Naive thymus-derived CD4-positive, alpha-beta T cell (primary cell): ENCODE data around the gene NMT2. TPM values are rescaled to one million over a fixed set of nuclear protein-coding genes. Genes with fewer than 3 reads are reported as not detected.
"Not testable (repeated sequence)": the region's sequence is repeated elsewhere in the genome, so short reads cannot be mapped to it uniquely, and the experiment has no call there.

Experiments used
- ATAC-seq: fragments of 150-1000 bp; cut with Tn5 transposase; 2 replicates; pipeline ENCODE4 v1.10.0; 2021; ENCODE audit warnings: mild to moderate bottlenecking, moderate library complexity
- CTCF ChIA-PET: fragments of 350-600 bp; sonication (Branson Sonifier 250); formaldehyde crosslinking; loops from one replicate; lab custom pipeline; 2021; ENCODE audit warnings: antibody characterized with exemption; lab: Charles Lee
- POLR2A ChIA-PET: fragments of 350-600 bp; sonication (Branson Sonifier 250); formaldehyde crosslinking; loops from one replicate; lab custom pipeline; 2021; ENCODE audit warnings: antibody characterized with exemption, inconsistent platforms; lab: Charles Lee
- DNase-seq, 9 donors: peaks; one replicate each; pipeline versions ENCODE4 v3.0.0 to v3.0.0-alpha.2; 2020 to 2022; ENCODE audit warnings: mixed read lengths in 1 of 9
- H3K27ac ChIP-seq: one replicate; pipeline ENCODE4 v1.7.0; 2013; ENCODE audit warnings: mild to moderate bottlenecking, low read depth, low read length, moderate library complexity
- H3K27me3 ChIP-seq, 2 donors: one replicate each; pipeline ENCODE4 v1.7.0; 2013; ENCODE audit warnings: low read length in 2 of 2, mild to moderate bottlenecking in 2 of 2, moderate library complexity in 2 of 2; ENCODE audit not compliant: control insufficient read depth in 2 of 2, insufficient read depth in 2 of 2
- H3K36me3 ChIP-seq, 3 experiments: 1 replicate in 2 of 3; 2 replicates in 1 of 3; pipeline ENCODE4 v1.7.0; 2013; ENCODE audit warnings: low read length in 3 of 3, mild to moderate bottlenecking in 3 of 3, moderate library complexity in 1 of 3; ENCODE audit not compliant: insufficient read depth in 3 of 3, control insufficient read depth in 2 of 3
- H3K4me1 ChIP-seq, 2 donors: one replicate each; pipeline ENCODE4 v1.7.0; 2013; ENCODE audit warnings: low read length in 2 of 2, mild to moderate bottlenecking in 2 of 2, moderate library complexity in 1 of 2; ENCODE audit not compliant: control insufficient read depth in 2 of 2, insufficient read depth in 2 of 2
- H3K4me3 ChIP-seq: 2 replicates; pipeline ENCODE4 v1.7.0; 2013; ENCODE audit warnings: mild to moderate bottlenecking, low read length
- H3K9me3 ChIP-seq, 3 experiments: 1 replicate in 2 of 3; 2 replicates in 1 of 3; pipeline ENCODE4 v1.7.0; 2013; ENCODE audit warnings: low read length in 3 of 3; ENCODE audit not compliant: control insufficient read depth in 2 of 3
- H3K27ac Mint-ChIP-seq, 9 donors: one replicate each; pipeline ENCODE4 v1.8.0; 2020 to 2022; ENCODE audit warnings: mixed read lengths in 9 of 9, mild to moderate bottlenecking in 8 of 9, moderate library complexity in 5 of 9, inconsistent platforms in 2 of 9
- H3K27me3 Mint-ChIP-seq, 5 donors: one replicate each; pipeline ENCODE4 v1.8.0; 2021 to 2022; ENCODE audit warnings: mixed read lengths in 5 of 5, mild to moderate bottlenecking in 1 of 5
- H3K36me3 Mint-ChIP-seq, 5 donors: one replicate each; pipeline ENCODE4 v1.8.0; 2020 to 2022; ENCODE audit warnings: mixed read lengths in 5 of 5, mild to moderate bottlenecking in 3 of 5, inconsistent platforms in 1 of 5
- H3K4me1 Mint-ChIP-seq, 7 donors: one replicate each; pipeline ENCODE4 v1.8.0; 2020 to 2022; ENCODE audit warnings: mixed read lengths in 7 of 7, mild to moderate bottlenecking in 3 of 7, inconsistent platforms in 1 of 7
- H3K4me3 Mint-ChIP-seq, 10 donors: one replicate each; pipeline ENCODE4 v1.8.0; 2020 to 2022; ENCODE audit warnings: mild to moderate bottlenecking in 10 of 10, mixed read lengths in 10 of 10, moderate library complexity in 6 of 10, inconsistent platforms in 2 of 10
- H3K9me3 Mint-ChIP-seq, 11 donors: one replicate each; pipeline ENCODE4 v1.8.0; 2020 to 2022; ENCODE audit warnings: mixed read lengths in 11 of 11, mild to moderate bottlenecking in 4 of 11, inconsistent platforms in 1 of 11, moderate library complexity in 1 of 11
- intact Hi-C, 2 donors: fragments of 100-400 bp; cut with micrococcal nuclease; formaldehyde crosslinking; loops; one replicate each; pipeline ENCODE4 v1.15.1; 2023
- polyA plus RNA-seq, 2 donors: library from polyadenylated mRNA; unstranded; fragments of 300-500 nt; fragmentation: Illumina TruSeq; gene quantifications; one replicate each; pipeline ENCODE4 v1.2.3, GENCODE V29; 2021
- total RNA-seq, 6 experiments: library from RNA in 5 of 6; stranded (reverse) in 5 of 6; gene quantifications; 1 replicate in 5 of 6; 2 replicates in 1 of 6; pipeline ENCODE4 v1.2.3 and lab custom pipeline; 2021 to 2026

The NMT2 gene
- total and polyA plus RNA-seq, 7 experiments from 2014 or later = 23.2 to 81.4 (median 43.8) TPM

- ChIA-PET CTCF (interaction anchor here (0.6 to 3.3 kb wide), 12 partner anchors 10 to 256 kb away, joined by 3 to 15 read pairs (median 4); partner anchors contain the start of genes DCLRE1C and NMT2), POLR2A (interaction anchor here (0.6 to 4.6 kb wide), 8 partner anchors 23 to 43 kb away, joined by 3 to 55 read pairs (median 4); partner anchors contain the start of gene NMT2)
- Histone ChIP-seq H3K27ac (peak overlapping the region; percentile 18), H3K36me3 (peaks cover 0 to 13% (median 0%) of the 10 kb centered on the region in 3 experiments), H3K9me3 (no peaks in the 10 kb centered on the region), H3K27me3 (no peaks in the 10 kb centered on the region), H3K4me3 (peak overlapping the region; percentile 4), H3K4me1 (peaks cover 23 to 47% of the 10 kb centered on the region in 2 donors)
- H3K4me3 Mint-ChIP-seq = peak overlapping the region; percentile 16 to 82 (median 62)
- peaks cover 0 to 6% (median 0%) of the 10 kb centered on the region in 11 donors for H3K9me3 Mint-ChIP-seq
- intact Hi-C loops = loop anchor here (1.0 to 5.0 kb wide), 10 partner anchors 13 to 161 kb away; partner anchors contain the start of genes FAM171A1 (in 2 of the 2) and RPP38 (in 2 of the 2)
- peaks cover 9 to 30% (median 17%) of the 10 kb centered on the region in 5 donors for H3K36me3 Mint-ChIP-seq
- H3K27ac Mint-ChIP-seq = peak overlapping the region; percentile 13 to 99 (median 85)
- H3K4me1 Mint-ChIP-seq = peaks cover 30 to 67% (median 63%) of the 10 kb centered on the region in 7 donors
- DNase-seq (peak; percentile 49 to 75 (median 71)), ATAC-seq (peak; percentile 77)
- H3K27me3 Mint-ChIP-seq = no peaks in the 10 kb centered on the region
These were observed 41.5 kb upstream of the NMT2 start for GRCh38 chr10:15209827-15210509.

DNA sequence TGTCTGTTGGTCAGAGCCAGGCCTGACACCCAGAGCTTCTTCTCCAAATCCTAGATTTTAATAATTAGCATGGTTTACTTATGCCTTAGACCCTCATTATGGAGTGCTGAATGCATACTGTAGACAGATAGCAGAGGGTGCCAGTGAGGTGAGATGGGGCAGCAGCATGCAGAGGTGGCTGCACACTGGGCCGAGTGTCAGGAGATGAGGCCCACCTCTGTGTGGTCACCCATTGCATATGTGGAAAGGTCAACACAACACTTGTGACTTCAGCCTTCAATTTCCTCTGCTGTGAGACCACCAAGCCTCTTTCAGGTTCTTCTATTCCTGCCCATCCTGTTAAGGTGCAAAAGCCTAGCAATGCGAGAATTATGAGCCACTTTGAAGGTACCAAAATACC lies 39.7 kb upstream of the NMT2 start:
- CTCF ChIA-PET = interaction anchor here (0.6 to 3.3 kb wide), 8 partner anchors 8 to 54 kb away, joined by 3 to 15 read pairs (median 4); partner anchors contain the start of gene NMT2
- peaks cover 0 to 6% (median 0%) of the 10 kb centered on the region in 11 donors for H3K9me3 Mint-ChIP-seq
- DNase-seq = peak in 2 of 9 donors; percentile 9 to 16
- POLR2A ChIA-PET = interaction anchor here (0.8 to 4.6 kb wide), 8 partner anchors 11 to 44 kb away, joined by 3 to 55 read pairs (median 7); partner anchors contain the start of gene NMT2
- peaks cover 30 to 75% (median 69%) of the 10 kb centered on the region in 7 donors for H3K4me1 Mint-ChIP-seq
- H3K36me3 Mint-ChIP-seq = peaks cover 5 to 19% (median 13%) of the 10 kb centered on the region in 5 donors
- peak overlapping the region; percentile 53 for H3K4me3 ChIP-seq
- H3K27ac Mint-ChIP-seq = peak overlapping the region; percentile 93 to 99 (median 98)
- no peaks in the 10 kb centered on the region for H3K27me3 Mint-ChIP-seq
- H3K36me3 ChIP-seq = peaks cover 0 to 3% (median 0%) of the 10 kb centered on the region in 3 experiments
- intact Hi-C loops = loop anchor here (2.0 to 5.0 kb wide), 4 partner anchors 19 to 101 kb away; no protein-coding TSS in a partner anchor
- H3K4me3 Mint-ChIP-seq = peak overlapping the region; percentile 63 to 93 (median 84)
- H3K27me3 ChIP-seq = no peaks in the 10 kb centered on the region
- no peak for ATAC-seq
- H3K27ac ChIP-seq = peak overlapping the region; percentile 71
- H3K9me3 ChIP-seq = no peaks in the 10 kb centered on the region
- peaks cover 23 to 47% of the 10 kb centered on the region in 2 donors for H3K4me1 ChIP-seq

DNA sequence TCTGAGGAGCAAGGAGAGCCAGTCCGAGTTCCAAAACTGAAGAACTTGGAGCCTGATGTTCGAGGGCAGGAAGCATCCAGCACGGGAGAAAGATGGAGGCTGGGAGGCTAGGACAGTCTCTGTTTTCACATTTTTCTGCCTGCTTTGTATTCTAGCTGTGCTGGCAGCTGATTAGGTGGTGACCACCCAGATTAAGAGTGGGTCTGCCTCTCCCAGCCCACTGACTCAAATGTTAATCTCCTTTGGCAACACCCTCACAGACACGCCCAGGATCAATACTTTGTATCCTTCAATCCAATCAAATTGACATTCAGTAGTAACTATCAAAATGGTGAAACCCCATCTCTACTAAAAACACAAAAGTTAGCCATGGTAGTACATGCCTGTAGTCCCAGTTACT lies 38.9 kb upstream of the NMT2 start:
- intact Hi-C loops = loop anchor here in 1 of 2 donors (5.0 kb wide), 1 partner anchor 45 kb away; no protein-coding TSS in a partner anchor
- not testable (repeated sequence) for ATAC-seq, DNase-seq, H3K27me3 ChIP-seq, H3K36me3 ChIP-seq, H3K4me3 ChIP-seq, H3K9me3 ChIP-seq, H3K9me3 Mint-ChIP-seq, H3K27me3 Mint-ChIP-seq
- H3K27ac ChIP-seq = peak overlapping the region; percentile 71
- peak overlapping the region; percentile 93 to 99 (median 98) for H3K27ac Mint-ChIP-seq
- peaks cover 0 to 17% (median 6%) of the 10 kb centered on the region in 5 donors for H3K36me3 Mint-ChIP-seq
- CTCF ChIA-PET = interaction anchor here (0.7 to 3.3 kb wide), 4 partner anchors 21 to 43 kb away, joined by 3 to 15 read pairs (median 10); partner anchors contain the start of gene NMT2
- H3K4me1 Mint-ChIP-seq = peaks cover 33 to 83% (median 75%) of the 10 kb centered on the region in 7 donors
- peaks cover 23 to 47% of the 10 kb centered on the region in 2 donors for H3K4me1 ChIP-seq
- H3K4me3 Mint-ChIP-seq = peak overlapping the region in 4 of 10 donors; percentile 38 to 90 (median 82)
- POLR2A ChIA-PET = interaction anchor here (0.8 to 4.6 kb wide), 9 partner anchors 9 to 44 kb away, joined by 3 to 55 read pairs (median 6); partner anchors contain the start of gene NMT2

GRCh38 chr10:15202639-15203038 lies 34.1 kb upstream of the NMT2 start:
- Histone ChIP-seq H3K27ac (no peak overlapping the region), H3K4me1 (peaks cover 5 to 21% of the 10 kb centered on the region in 2 donors), H3K4me3 (no peak overlapping the region), H3K9me3 (no peaks in the 10 kb centered on the region), H3K27me3 (no peaks in the 10 kb centered on the region), H3K36me3 (no peaks in the 10 kb centered on the region)
- ATAC-seq (no peak), DNase-seq (no peak)
- intact Hi-C loops = no loop called here
- H3K4me1 Mint-ChIP-seq = peaks cover 10 to 71% (median 62%) of the 10 kb centered on the region in 7 donors
- CTCF ChIA-PET = interaction anchor here (1.1 kb wide), 1 partner anchor 36 kb away, joined by 4 read pairs; no protein-coding TSS in a partner anchor
- peak overlapping the region in 4 of 9 donors; percentile 23 to 98 (median 81) for H3K27ac Mint-ChIP-seq
- no peak overlapping the region for H3K4me3 Mint-ChIP-seq
- no peaks in the 10 kb centered on the region for H3K27me3 Mint-ChIP-seq
- H3K9me3 Mint-ChIP-seq = peaks cover 0 to 6% (median 0%) of the 10 kb centered on the region in 11 donors
- peaks cover 0 to 10% (median 3%) of the 10 kb centered on the region in 5 donors for H3K36me3 Mint-ChIP-seq
- POLR2A ChIA-PET = interaction anchor here (1.1 to 3.4 kb wide), 5 partner anchors 11 to 32 kb away, joined by 3 to 23 read pairs (median 6); partner anchors contain the start of gene NMT2

DNA sequence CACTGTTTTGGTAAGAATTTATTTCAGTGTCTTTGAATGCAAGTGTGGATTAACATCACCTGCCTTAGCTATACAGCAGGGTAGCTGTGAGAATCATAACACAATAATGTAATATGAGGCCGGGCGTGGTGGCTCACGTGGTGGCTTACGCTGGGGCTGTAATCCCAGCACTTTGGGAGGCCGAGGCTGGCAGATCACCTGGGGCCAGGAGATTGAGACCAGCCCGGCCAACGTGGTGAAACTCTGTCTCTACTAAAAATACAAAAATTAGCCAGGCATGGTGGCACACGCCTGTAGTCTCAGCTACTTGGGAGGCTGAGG lies 33.8 kb upstream of the NMT2 start:
- intact Hi-C loops, H3K9me3 ChIP-seq, H3K9me3 Mint-ChIP-seq, H3K36me3 ChIP-seq, DNase-seq, H3K27ac ChIP-seq, H3K4me3 ChIP-seq, ATAC-seq, H3K27me3 Mint-ChIP-seq, CTCF ChIA-PET, H3K4me3 Mint-ChIP-seq, H3K27me3 ChIP-seq: not testable (repeated sequence)
- POLR2A ChIA-PET = interaction anchor here (1.1 to 3.4 kb wide), 4 partner anchors 11 to 32 kb away, joined by 4 to 23 read pairs (median 14); partner anchors contain the start of gene NMT2
- Mint-ChIP-seq H3K27ac (peak overlapping the region in 2 of 9 donors; percentile 71 to 98), H3K4me1 (peaks cover 12 to 71% (median 62%) of the 10 kb centered on the region in 7 donors), H3K36me3 (peaks cover 0 to 11% (median 3%) of the 10 kb centered on the region in 5 donors)
- peaks cover under 1 to 21% of the 10 kb centered on the region in 2 donors for H3K4me1 ChIP-seq
